Choroid plexus epithelial cell (primary cell): ENCODE data around the gene CLCNKA.
"Not testable (repeated sequence)": the region's sequence is repeated elsewhere in the genome, so short reads cannot be mapped to it uniquely, and the experiment has no call there.

Source experiments
- DNase-seq: peaks from one replicate; pipeline ENCODE4 v3.0.0-alpha.2; 2010; ENCODE audit warnings: low read depth
- H3K4me3 ChIP-seq: 2 replicates; pipeline ENCODE4 v1.5.1; 2011; ENCODE audit warnings: low read depth, mild to moderate bottlenecking, control low read depth, low read length, moderate library complexity
- CTCF ChIP-seq: conservative IDR thresholded peaks from 2 replicates; pipeline ENCODE4 v1.5.1; 2011; ENCODE audit warnings: low read depth, mild to moderate bottlenecking, control low read depth, inconsistent platforms, low read length, moderate library complexity

Gene CLCNKA

GRCh38 chr1:15997637-15998280 is 24.1 kb upstream of the CLCNKA start:
- no peak overlapping the region for H3K4me3 ChIP-seq
- TF ChIP-seq CTCF: no peak
- no peak for DNase-seq

- TF ChIP-seq CTCF: no peak
- no peak overlapping the region for H3K4me3 ChIP-seq
- no peak for DNase-seq
Observed at GRCh38 chr1:15998929-15999328, 22.9 kb upstream of the CLCNKA start.

- DNase-seq: not testable (repeated sequence)
Observed at GRCh38 chr1:16001274-16001673, 20.6 kb upstream of the CLCNKA start.

GRCh38 chr1:16005597-16005996 is 16.2 kb upstream of the CLCNKA start:
- H3K4me3 ChIP-seq: no peak overlapping the region
- no peak for DNase-seq
- no peak for TF ChIP-seq CTCF

More at GRCh38 chr1:16001274-16001673, 20.6 kb upstream of the CLCNKA start:
- not testable (repeated sequence) for H3K4me3 ChIP-seq

GRCh38 chr1:16006010-16006409 is 15.8 kb upstream of the CLCNKA start:
- TF ChIP-seq CTCF: no peak
- DNase-seq: no peak
- H3K4me3 ChIP-seq: no peak overlapping the region

GRCh38 chr1:16006552-16007485 is 15.0 kb upstream of the CLCNKA start:
- DNase-seq: peak; percentile 45
- no peak overlapping the region for H3K4me3 ChIP-seq
- peak; percentile 42 for TF ChIP-seq CTCF

GRCh38 chr1:16007671-16008341 is 14.0 kb upstream of the CLCNKA start:
- no peak for DNase-seq
- no peak overlapping the region for H3K4me3 ChIP-seq
- no peak for TF ChIP-seq CTCF
